Mesothelial cell of epicardium (in vitro differentiated cells): ENCODE measurements around the gene CDH4. TPM values are rescaled to one million over a fixed set of nuclear protein-coding genes. Genes with fewer than 3 reads are reported as not detected.

ENCODE experiments used
- DNase-seq, 2 experiments: peaks; one replicate each; pipeline ENCODE4 v3.0.0; 2021; ENCODE audit warnings: low spot score in 2 of 2; ENCODE audit not compliant: unreplicated experiment in 2 of 2
- H3K27ac Mint-ChIP-seq: 2 replicates; pipeline ENCODE4 v1.8.0; 2021; ENCODE audit warnings: mixed read lengths
- H3K27me3 Mint-ChIP-seq: 2 replicates; pipeline ENCODE4 v1.8.0; 2021; ENCODE audit warnings: low read depth, mixed read lengths
- H3K36me3 Mint-ChIP-seq: 2 replicates; pipeline ENCODE4 v1.8.0; 2021; ENCODE audit warnings: mixed read lengths
- H3K4me1 Mint-ChIP-seq: 2 replicates; pipeline ENCODE4 v1.8.0; 2021; ENCODE audit warnings: mixed read lengths
- H3K4me3 Mint-ChIP-seq: 2 replicates; pipeline ENCODE4 v1.8.0; 2021; ENCODE audit warnings: mild to moderate bottlenecking, moderate library complexity, mixed read lengths
- H3K9me3 Mint-ChIP-seq: 2 replicates; pipeline ENCODE4 v1.8.0; 2021; ENCODE audit warnings: mixed read lengths
- total RNA-seq: library from RNA; stranded (reverse); gene quantifications from 3 replicates; pipeline ENCODE4 v1.2.1, GENCODE V29; 2021
- TF ChIP-seq, protein P1 (sequence below): fragments of 200-600 bp; sonication (generic); IDR thresholded peaks from one replicate; pipeline ENCODE4 v1.5.0; 2021; ENCODE audit warnings: antibody characterized with exemption; ENCODE audit not compliant: unreplicated experiment

The CDH4 gene
- total RNA-seq, 1 donor from 2014 or later: 1.1 TPM

DNA sequence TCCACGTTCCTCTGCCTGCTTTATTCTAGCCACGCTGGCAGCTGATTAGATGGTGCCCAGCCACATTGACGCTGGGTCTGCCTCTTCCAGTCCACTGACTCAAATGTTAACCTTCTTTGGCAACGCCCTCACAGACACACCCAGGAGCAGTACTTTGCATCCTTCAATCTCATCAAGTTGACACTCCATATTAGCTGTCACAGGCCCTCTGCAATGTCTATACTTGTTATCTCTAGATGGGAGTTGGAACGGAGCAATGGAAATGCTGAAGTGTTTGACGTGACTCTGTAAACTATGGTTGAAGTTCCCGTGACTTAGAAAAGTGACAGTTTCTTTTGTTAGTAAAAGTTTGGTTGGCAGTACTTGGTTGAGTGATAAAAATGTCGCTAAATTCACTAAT lies 291.0 kb downstream of the CDH4 start:
- Mint-ChIP-seq H3K4me3 (no peak overlapping the region), H3K36me3 (no peaks in the 10 kb centered on the region), H3K9me3 (no peaks in the 10 kb centered on the region), H3K4me1 (no peaks in the 10 kb centered on the region), H3K27me3 (peaks cover 19% of the 10 kb centered on the region), H3K27ac (no peak overlapping the region)
- DNase-seq: no peak
- TF ChIP-seq, protein P1, sequence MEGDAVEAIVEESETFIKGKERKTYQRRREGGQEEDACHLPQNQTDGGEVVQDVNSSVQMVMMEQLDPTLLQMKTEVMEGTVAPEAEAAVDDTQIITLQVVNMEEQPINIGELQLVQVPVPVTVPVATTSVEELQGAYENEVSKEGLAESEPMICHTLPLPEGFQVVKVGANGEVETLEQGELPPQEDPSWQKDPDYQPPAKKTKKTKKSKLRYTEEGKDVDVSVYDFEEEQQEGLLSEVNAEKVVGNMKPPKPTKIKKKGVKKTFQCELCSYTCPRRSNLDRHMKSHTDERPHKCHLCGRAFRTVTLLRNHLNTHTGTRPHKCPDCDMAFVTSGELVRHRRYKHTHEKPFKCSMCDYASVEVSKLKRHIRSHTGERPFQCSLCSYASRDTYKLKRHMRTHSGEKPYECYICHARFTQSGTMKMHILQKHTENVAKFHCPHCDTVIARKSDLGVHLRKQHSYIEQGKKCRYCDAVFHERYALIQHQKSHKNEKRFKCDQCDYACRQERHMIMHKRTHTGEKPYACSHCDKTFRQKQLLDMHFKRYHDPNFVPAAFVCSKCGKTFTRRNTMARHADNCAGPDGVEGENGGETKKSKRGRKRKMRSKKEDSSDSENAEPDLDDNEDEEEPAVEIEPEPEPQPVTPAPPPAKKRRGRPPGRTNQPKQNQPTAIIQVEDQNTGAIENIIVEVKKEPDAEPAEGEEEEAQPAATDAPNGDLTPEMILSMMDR: no peak

DNA sequence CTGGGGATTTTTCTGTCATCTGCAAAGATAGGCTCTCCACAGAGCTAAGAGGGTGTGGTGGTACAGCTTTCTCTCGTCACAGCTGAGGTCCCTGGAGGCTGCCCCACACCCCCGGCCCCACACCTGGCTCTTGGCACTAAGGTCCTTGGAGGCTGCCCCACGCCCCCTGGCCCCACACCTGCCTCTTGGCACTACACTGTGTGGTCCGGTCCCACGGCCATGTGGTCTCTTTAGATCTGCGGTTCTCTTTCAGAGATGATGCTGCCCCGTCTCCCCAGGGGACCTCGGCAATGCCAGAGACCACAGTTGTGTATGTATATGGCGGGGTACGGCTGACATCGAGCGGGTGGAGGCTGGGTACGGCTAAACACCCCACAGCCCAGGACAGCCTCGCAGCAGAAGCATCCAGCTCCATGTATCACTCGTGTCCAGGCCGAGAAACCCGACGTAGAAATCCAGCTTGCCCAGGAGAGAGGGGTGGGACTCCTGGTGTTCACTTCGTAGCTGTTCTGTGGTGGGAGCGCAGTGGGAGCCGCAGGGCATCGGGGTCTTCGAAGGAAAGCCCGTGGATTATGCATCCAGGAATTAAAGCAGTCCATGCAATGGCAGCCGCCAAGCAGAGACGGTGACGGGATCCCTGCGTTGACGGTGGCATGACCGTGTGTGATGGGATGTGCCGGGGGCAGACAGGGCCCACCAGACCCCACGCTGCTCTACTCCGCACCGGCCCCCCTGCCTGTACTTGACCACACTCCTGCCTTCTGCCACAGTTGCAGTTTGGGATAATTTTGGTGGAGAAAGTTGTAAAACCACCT lies 292.1 kb downstream of the CDH4 start:
- TF ChIP-seq, protein P1: no peak
- Mint-ChIP-seq H3K9me3 (no peaks in the 10 kb centered on the region), H3K36me3 (no peaks in the 10 kb centered on the region), H3K4me1 (no peaks in the 10 kb centered on the region), H3K27me3 (peaks cover 19% of the 10 kb centered on the region), H3K4me3 (no peak overlapping the region), H3K27ac (no peak overlapping the region)
- no peak for DNase-seq

DNA sequence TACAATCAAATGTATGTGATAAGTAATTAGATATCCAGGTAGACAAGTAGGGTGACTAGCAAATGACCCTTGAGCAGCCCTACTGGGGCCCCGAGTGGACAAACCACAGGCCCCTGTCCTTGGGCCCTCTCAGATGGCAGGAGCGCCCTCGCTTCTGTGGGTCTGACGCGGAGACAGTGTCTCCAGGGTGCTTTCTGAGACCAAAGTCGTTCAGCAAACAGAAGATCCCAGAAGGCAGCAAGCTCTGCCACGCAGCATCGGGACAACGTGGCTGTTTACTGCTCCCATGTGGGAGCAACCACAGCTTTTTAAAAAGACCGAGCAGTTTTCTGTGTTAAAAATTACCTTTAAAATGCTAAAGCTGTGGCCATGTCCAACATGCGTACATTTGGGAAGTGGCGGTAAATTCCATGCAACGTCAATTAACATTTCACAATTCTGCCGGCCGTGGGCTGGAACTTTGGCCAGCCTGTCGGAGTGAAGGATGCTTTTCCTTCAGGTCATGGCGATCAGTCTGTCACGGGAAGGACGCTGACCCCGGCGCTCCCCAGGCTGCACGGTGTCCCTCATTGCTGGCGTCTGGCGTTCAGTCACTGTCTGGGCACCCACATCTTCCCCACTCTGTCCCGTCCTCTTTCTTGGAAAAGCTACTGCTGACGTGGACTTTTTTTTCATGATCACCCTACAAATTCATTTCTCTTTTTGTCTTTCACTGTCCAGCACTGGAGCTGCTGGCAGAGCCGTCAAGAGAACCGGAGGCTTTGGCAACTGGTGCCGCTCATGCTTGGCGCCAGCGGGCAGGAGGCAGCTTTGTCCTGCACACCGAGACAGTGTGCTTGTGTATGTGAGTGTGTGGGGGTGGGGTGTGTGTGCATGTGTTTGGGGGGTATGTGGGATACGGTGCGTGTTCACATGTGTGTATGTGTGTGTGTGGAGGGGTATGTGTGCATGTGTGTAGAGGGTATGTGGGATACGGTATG lies 293.1 kb downstream of the CDH4 start:
- H3K36me3 Mint-ChIP-seq: no peaks in the 10 kb centered on the region
- no peaks in the 10 kb centered on the region for H3K9me3 Mint-ChIP-seq
- TF ChIP-seq, protein P1: no peak
- H3K4me1 Mint-ChIP-seq: no peaks in the 10 kb centered on the region
- H3K27ac Mint-ChIP-seq: no peak overlapping the region
- DNase-seq: no peak
- H3K27me3 Mint-ChIP-seq: peaks cover 20% of the 10 kb centered on the region
- no peak overlapping the region for H3K4me3 Mint-ChIP-seq

DNA sequence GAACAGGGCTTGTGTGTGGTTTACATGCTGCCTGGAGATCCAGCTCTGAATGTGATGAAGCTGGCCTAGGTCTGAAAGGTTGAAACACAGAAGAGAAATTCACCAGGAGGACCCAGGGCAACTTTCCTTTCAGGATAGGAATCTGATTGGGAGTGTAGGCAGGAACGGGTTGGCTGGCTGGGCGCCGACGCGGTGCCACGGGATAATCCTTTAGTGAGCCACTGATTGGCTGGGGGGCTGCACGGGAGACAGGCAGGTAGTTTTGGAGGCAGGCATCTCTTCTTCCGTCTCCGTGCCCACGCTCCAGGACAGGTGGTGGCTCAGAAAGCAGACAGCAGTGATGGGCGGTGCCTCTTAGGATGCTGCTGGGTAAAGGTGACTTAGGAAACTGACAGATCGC lies 294.6 kb downstream of the CDH4 start:
- TF ChIP-seq, protein P1: no peak
- Mint-ChIP-seq H3K36me3 (no peaks in the 10 kb centered on the region), H3K9me3 (peaks cover 4% of the 10 kb centered on the region), H3K27ac (no peak overlapping the region), H3K4me3 (no peak overlapping the region), H3K4me1 (no peaks in the 10 kb centered on the region), H3K27me3 (peaks cover 10% of the 10 kb centered on the region)
- no peak for DNase-seq

DNA sequence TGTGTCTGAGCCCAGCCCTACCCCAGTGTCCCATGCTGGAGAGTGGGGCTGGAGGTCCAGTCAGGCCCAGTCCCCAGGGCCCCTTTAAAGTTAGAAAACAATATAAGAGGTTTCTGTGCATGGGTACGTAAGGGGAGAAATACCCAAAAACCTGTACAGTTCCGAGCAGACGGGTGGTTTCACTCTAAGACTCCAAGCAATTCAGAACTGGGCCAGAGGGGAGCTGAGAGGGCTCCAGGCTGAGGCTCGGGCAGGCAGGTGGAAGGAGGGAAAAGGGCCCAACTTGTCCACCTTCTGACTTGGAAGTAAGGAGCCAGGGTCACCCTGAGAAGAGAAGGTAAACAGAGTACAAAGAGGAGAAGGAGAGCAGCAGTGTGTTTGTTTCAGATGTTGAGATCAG lies 296.0 kb downstream of the CDH4 start:
- Mint-ChIP-seq H3K36me3 (no peaks in the 10 kb centered on the region), H3K4me1 (no peaks in the 10 kb centered on the region), H3K27ac (no peak overlapping the region), H3K27me3 (peaks cover 9% of the 10 kb centered on the region), H3K4me3 (no peak overlapping the region), H3K9me3 (peaks cover 15% of the 10 kb centered on the region)
- no peak for DNase-seq
- TF ChIP-seq, protein P1: no peak
